K562 (cell line): ENCODE data around the gene RABL6. TPM values are rescaled to one million over a fixed set of nuclear protein-coding genes. Genes with fewer than 3 reads are reported as not detected.

Experiments
- ATAC-seq: fragments of 200-7000 bp; cut with Tn5 transposase; 3 replicates; pipeline ENCODE4 v1.9.1; 2020; ENCODE audit warnings: moderate library complexity
- BruUV-seq: library from RNA; stranded (reverse); fragments of 400-500 nt; replicated peaks from 2 replicates; lab custom pipeline; 2021; lab: Mats Ljungman, UMichigan
- CTCF ChIA-PET: fragments of 300-600 bp; formaldehyde crosslinking; extraction: SDS; loops from one replicate; lab custom pipeline; 2021; ENCODE audit warnings: low intra/inter-chr PET ratio; lab: Yijun Ruan, JAX
- POLR2A ChIA-PET: fragments of 300-600, 350-650 bp; sonication (Branson Sonifier 250); formaldehyde crosslinking; extraction: SDS; loops from one replicate; lab custom pipeline; 2021; ENCODE audit warnings: antibody characterized with exemption, inconsistent platforms; lab: Yijun Ruan, JAX
- DNase-seq, 4 experiments: peaks; one replicate each; pipeline versions ENCODE4 v3.0.0 to v3.0.0-alpha.2; 2011 to 2018; ENCODE audit warnings: low spot score in 3 of 4, mixed read lengths in 3 of 4; ENCODE audit errors: extremely low read depth in 1 of 4
- FAIRE-seq: peaks from 2 replicates; lab custom pipeline; 2011; peaks lifted over from hg19 to GRCh38; lab: Jason Lieb, UNC
- H2AFZ ChIP-seq: 2 replicates; pipeline ENCODE4 v1.6.0; 2011; ENCODE audit warnings: low read depth, low read length, control low read depth, inconsistent platforms
- H3K27ac ChIP-seq: fragments of 200-600 bp; 3 replicates; pipeline ENCODE4 v1.8.0; 2011; ENCODE audit warnings: low read depth, mild to moderate bottlenecking, control low read depth, inconsistent platforms, low read length, moderate library complexity, mixed read lengths; ENCODE audit errors: extremely low read depth
- H3K27me3 ChIP-seq, 2 experiments: fragments of 300-600 bp in 1 of 2; 2 replicates in 1 of 2; 3 replicates in 1 of 2; pipeline versions ENCODE4 v1.6.0 to v1.8.0; 2011; ENCODE audit warnings: inconsistent platforms in 2 of 2, low read length in 2 of 2, mild to moderate bottlenecking in 1 of 2, mixed read lengths in 1 of 2, moderate library complexity in 1 of 2; ENCODE audit not compliant: control insufficient read depth in 2 of 2, insufficient read depth in 2 of 2
- H3K36me3 ChIP-seq: fragments of 300-600 bp; 3 replicates; pipeline ENCODE4 v1.8.0; 2011; ENCODE audit warnings: mild to moderate bottlenecking, low read length, inconsistent platforms; ENCODE audit not compliant: control insufficient read depth, insufficient read depth
- H3K4me1 ChIP-seq, 2 experiments: fragments of 200-600 bp in 1 of 2; replicated peaks in 1 of 2; 2 replicates in 1 of 2; 3 replicates in 1 of 2; pipeline versions ENCODE4 v1.5.1 to v1.8.0; 2011; ENCODE audit warnings: inconsistent platforms in 2 of 2, low read length in 2 of 2, mild to moderate bottlenecking in 1 of 2, mixed read lengths in 1 of 2, moderate library complexity in 1 of 2; ENCODE audit not compliant: control insufficient read depth in 2 of 2, insufficient read depth in 2 of 2
- H3K4me2 ChIP-seq: 2 replicates; pipeline ENCODE4 v1.6.1; 2011; ENCODE audit warnings: low read length, control low read depth, inconsistent platforms, mixed read lengths; ENCODE audit not compliant: insufficient read depth
- H3K4me3 ChIP-seq: fragments of 200-600 bp; sonication (generic), shearing (Covaris generic); 2 replicates; pipeline ENCODE4 v1.5.1; 2016; ENCODE audit warnings: control low read depth, inconsistent platforms
- H3K79me2 ChIP-seq: fragments of 200-600 bp; 3 replicates; pipeline ENCODE4 v1.8.0; 2011; ENCODE audit warnings: low read length, inconsistent platforms; ENCODE audit not compliant: control insufficient read depth, insufficient read depth
- H3K9ac ChIP-seq, 2 experiments: 2 replicates each; pipeline versions ENCODE4 v1.6.0 to v1.6.1; 2011; ENCODE audit warnings: low read depth in 2 of 2, low read length in 2 of 2, control low read depth in 1 of 2, inconsistent platforms in 1 of 2, mild to moderate bottlenecking in 1 of 2, mixed read lengths in 1 of 2; ENCODE audit not compliant: insufficient read depth in 1 of 2
- H3K9me1 ChIP-seq: one replicate; pipeline ENCODE4 v1.6.0; 2011; ENCODE audit warnings: inconsistent platforms, mild to moderate bottlenecking, low read length, moderate library complexity; ENCODE audit not compliant: control insufficient read depth, insufficient read depth
- H3K9me3 ChIP-seq: replicated peaks from 2 replicates; pipeline ENCODE4 v1.5.1; 2011; ENCODE audit warnings: low read depth, low read length, inconsistent platforms; ENCODE audit not compliant: control insufficient read depth, insufficient read depth
- H4K20me1 ChIP-seq: replicated peaks from 2 replicates; pipeline ENCODE4 v1.6.1; 2011; ENCODE audit warnings: low read length, inconsistent platforms, mixed read lengths; ENCODE audit not compliant: control insufficient read depth, insufficient read depth
- ADNP ChIP-seq: fragments of 200-800 bp; sonication (Bioruptor generic); IDR thresholded peaks from 2 replicates; pipeline ENCODE4 v1.6.1; 2016; ENCODE audit warnings: missing genetic modification characterization, missing compliant biosample characterization
- CHD1 ChIP-seq: fragments of 200-600 bp; sonication (generic); IDR thresholded peaks from one replicate; pipeline ENCODE4 v1.6.1; 2012; ENCODE audit warnings: mild to moderate bottlenecking, moderate library complexity, low read length, inconsistent platforms
- DACH1 ChIP-seq: fragments of 450-650 bp; IDR thresholded peaks from 2 replicates; pipeline ENCODE4 v1.6.1; 2018; ENCODE audit not compliant: partially characterized antibody
- HIVEP1 ChIP-seq: fragments of 250-450 bp; sonication (Bioruptor Pico); IDR thresholded peaks from 2 replicates; pipeline ENCODE4 v1.4.0; 2020; ENCODE audit warnings: mild to moderate bottlenecking
- KDM5B ChIP-seq: fragments of 200-600 bp; sonication (generic); IDR thresholded peaks from 2 replicates; pipeline ENCODE4 v1.6.1; 2012; ENCODE audit warnings: low read depth, mild to moderate bottlenecking, moderate library complexity, low read length, control low read depth, inconsistent platforms; ENCODE audit not compliant: insufficient replicate concordance
- MED1 ChIP-seq: sonication (generic); formaldehyde crosslinking; IDR thresholded peaks from 2 replicates; pipeline ENCODE4 v1.8.1; 2023; ENCODE audit warnings: missing genetic modification reagents, borderline replicate concordance
- POLR2G ChIP-seq: fragments of 200-400 bp; formaldehyde crosslinking; IDR thresholded peaks from 2 replicates; pipeline ENCODE4 v1.6.1; 2017; ENCODE audit warnings: low read depth, mild to moderate bottlenecking, antibody characterized with exemption, low read length, moderate library complexity
- RBFOX2 ChIP-seq: fragments of 200-400 bp; formaldehyde crosslinking; IDR thresholded peaks from 2 replicates; pipeline ENCODE4 v1.6.1; 2017; ENCODE audit warnings: low read depth, mild to moderate bottlenecking, low read length, moderate library complexity
- RBM22 ChIP-seq: fragments of 200-400 bp; formaldehyde crosslinking; IDR thresholded peaks from 2 replicates; pipeline ENCODE4 v1.6.1; 2018; ENCODE audit warnings: low read length, low read depth; ENCODE audit not compliant: poor library complexity, severe bottlenecking
- XRCC4 ChIP-seq: IDR thresholded peaks from one replicate; pipeline ENCODE4 v1.6.1; 2011; ENCODE audit not compliant: insufficient read depth, insufficient read length; ENCODE audit errors: extremely low read depth
- XRCC5 ChIP-seq: fragments of 200-400 bp; formaldehyde crosslinking; IDR thresholded peaks from 2 replicates; pipeline ENCODE4 v1.6.1; 2017; ENCODE audit warnings: low read depth, mild to moderate bottlenecking, low read length
- ZFX ChIP-seq: sonication (generic); formaldehyde crosslinking; IDR thresholded peaks from 2 replicates; pipeline ENCODE4 v1.8.0; 2022; ENCODE audit warnings: mild to moderate bottlenecking, missing genetic modification reagents, moderate library complexity
- ZNF143 ChIP-seq: sonication (generic); formaldehyde crosslinking; IDR thresholded peaks from 2 replicates; pipeline ENCODE4 v1.9.0; 2022; ENCODE audit warnings: mild to moderate bottlenecking, missing genetic modification reagents
- ZNF263 ChIP-seq: sonication (generic); formaldehyde crosslinking; IDR thresholded peaks from 2 replicates; pipeline ENCODE4 v1.8.0; 2022; ENCODE audit warnings: mild to moderate bottlenecking, missing genetic modification reagents, borderline replicate concordance
- WGBS: fragments of 100-300 bp; shearing (Covaris generic); methylation state at CpG from one replicate; pipeline ENCODE4 v1.1.6; 2016; ENCODE audit warnings: low coverage, mixed read lengths; ENCODE audit not compliant: insufficient coverage; ENCODE audit errors: missing lambda C conversion rate; 5-methylcytosine and 5-hydroxymethylcytosine counted together
- in situ Hi-C: fragments of 300-500 bp; cut with MboI; formaldehyde crosslinking; loops from 4 replicates; pipeline ENCODE4 v1.15.0; 2018; ENCODE audit warnings: inconsistent platforms, mixed read lengths
- intact Hi-C: fragments of 100-400 bp; cut with micrococcal nuclease; formaldehyde crosslinking; loops from 2 replicates; pipeline ENCODE4 v1.14.2; 2022
- polyA plus RNA-seq, 8 experiments: library from polyadenylated mRNA; depleted of rRNA in 4 of 8; stranded (reverse) in 5 of 8; unstranded in 3 of 8; fragments of >200 nt; fragmentation: Nextera tagmentation in 2 of 8; fragmentation: Illumina TruSeq in 1 of 8; extraction: Ambion mirVana in 2 of 8; extraction: Trizol in 1 of 8; gene quantifications; 2 replicates each; pipeline versions ENCODE4 v1.2.1 to v1.2.3, GENCODE V29; 2011 to 2014; ENCODE audit warnings: inconsistent platforms in 1 of 8, missing spikeins in 1 of 8
- total RNA-seq, 7 experiments: library from RNA; depleted of rRNA in 6 of 7; stranded (reverse); fragments of >200 nt in 6 of 7; fragmentation: Illumina TruSeq in 2 of 7; extraction: Trizol in 2 of 7; gene quantifications; 2 replicates each; pipeline versions ENCODE4 v1.2.1 to v1.2.3, GENCODE V29; 2011 to 2021; ENCODE audit warnings: low replicate concordance in 1 of 7

The RABL6 gene
- total and polyA plus RNA-seq, 9 of the 15 experiments (the other 6 are each of a cell fraction or from before 2014, with no cell fraction given): 5.6 to 181 (median 84.5) TPM

DNA sequence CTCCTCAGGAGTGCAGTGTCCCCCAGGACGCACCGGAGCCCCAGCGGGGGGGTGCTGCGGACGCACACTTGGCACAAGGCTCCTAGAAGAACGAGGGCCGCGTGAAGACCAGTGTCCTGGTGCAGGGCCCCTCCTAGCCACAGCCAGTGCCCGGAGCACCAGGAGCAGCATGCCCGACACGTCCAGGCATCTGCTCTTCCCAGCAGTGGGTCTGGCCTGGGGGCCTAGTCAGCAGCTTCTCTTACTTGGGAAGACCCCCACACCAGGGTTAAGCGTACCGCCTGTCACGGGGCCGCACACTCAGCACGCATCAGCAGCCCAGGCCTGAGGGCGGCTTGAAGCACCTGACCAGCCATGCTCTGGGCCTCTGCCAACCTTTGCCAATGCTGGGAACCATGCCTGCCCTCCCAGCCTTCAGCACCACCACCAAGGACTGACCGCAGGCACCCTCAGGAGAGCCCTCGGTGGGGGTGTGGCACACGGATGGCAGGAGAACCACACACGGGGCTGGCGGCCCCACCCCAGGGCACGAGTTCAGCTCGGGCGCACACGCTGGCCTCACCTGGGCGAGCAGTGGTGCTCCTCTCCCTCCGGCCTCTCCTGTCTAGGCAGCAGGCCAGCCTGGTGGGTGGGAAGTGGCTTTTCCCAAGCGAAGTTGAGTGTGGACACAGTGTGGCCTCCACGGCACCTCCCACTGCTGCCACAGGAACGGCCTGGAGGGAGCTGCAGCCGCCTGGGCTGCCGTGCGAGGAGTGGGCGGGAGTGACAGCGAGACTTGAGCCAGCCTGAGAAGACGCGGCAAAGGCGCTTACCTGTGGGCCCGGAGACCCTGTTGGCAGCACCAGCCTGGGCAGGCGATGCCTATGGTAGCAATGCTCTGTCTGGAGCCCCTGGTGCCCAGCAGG is 22.5 kb downstream of the RABL6 start:
- peaks cover 90% of the 10 kb centered on the region for H3K36me3 ChIP-seq
- H3K4me1 ChIP-seq: peaks cover 0 to 49% of the 10 kb centered on the region in 2 experiments; a peak in 2 of 5 replicates
- ChIA-PET CTCF (no interaction called here), POLR2A (interaction anchor here (0.8 kb wide), 1 partner anchor 10 kb away, joined by 3 read pairs; no protein-coding TSS in a partner anchor)
- no peaks in the 10 kb centered on the region for H3K9me3 ChIP-seq
- BruUV-seq: no TSS peak
- no peak overlapping the region for H3K9ac ChIP-seq
- no peak overlapping the region for H3K4me2 ChIP-seq
- FAIRE-seq: no peak
- peak; percentile 23 for TF ChIP-seq RBM22
- TF ChIP-seq HIVEP1 (CRISPR knock-in tag): no peak
- no peak for TF ChIP-seq ZNF143 (CRISPR knock-in tag)
- no peak for TF ChIP-seq XRCC5
- no peak for TF ChIP-seq DACH1
- no peak for TF ChIP-seq ADNP (tag)
- no peak for TF ChIP-seq XRCC4
- TF ChIP-seq CHD1: no peak
- TF ChIP-seq RBFOX2: peak; percentile 15; the same call in 1 of the 2 replicates
- no peak for TF ChIP-seq ZNF263 (CRISPR knock-in tag)
- peak; percentile 62; the same call in 1 of the 2 replicates for TF ChIP-seq POLR2G
- TF ChIP-seq MED1: no peak
- no peak for TF ChIP-seq KDM5B
- TF ChIP-seq ZFX (CRISPR knock-in tag): no peak
- TF ChIP-seq, all 486 proteins: peak for 3
- no peak for DNase-seq
- ATAC-seq: no peak
- Histone ChIP-seq H4K20me1 (no peaks in the 10 kb centered on the region; the same call in 1 of the 2 replicates), H2AFZ (no peak overlapping the region), H3K9me1 (peaks cover 3% of the 10 kb centered on the region), H3K27ac (no peak overlapping the region), H3K4me3 (no peak overlapping the region), H3K79me2 (no peaks in the 10 kb centered on the region), H3K27me3 (no peaks in the 10 kb centered on the region)
- intact Hi-C loops (no loop called here), in situ Hi-C loops (no loop called here)
- 93% methylated on average over 31 of the region's 41 CpGs for WGBS
